Spleen (tissue), 11 donors: ENCODE results near the gene SLC5A9. TPM values are rescaled to one million over a fixed set of nuclear protein-coding genes. Genes with fewer than 3 reads are reported as not detected.

Experiments used
- DNase-seq: peaks from one replicate; pipeline ENCODE4 v3.0.0-alpha.2; 2020
- H3K27ac ChIP-seq, 8 donors: fragments of 200-600 bp; sonication (generic) in 7 of 8; 1 replicate in 4 of 8; 2 replicates in 4 of 8; pipeline versions ENCODE4 v1.5.0 to v1.8.0; 2016 to 2021; ENCODE audit warnings: inconsistent platforms in 4 of 8, mild to moderate bottlenecking in 4 of 8, moderate library complexity in 1 of 8
- H3K27me3 ChIP-seq, 7 donors: fragments of 200-600 bp; sonication (generic) in 6 of 7; replicated peaks in 1 of 7; 1 replicate in 4 of 7; 2 replicates in 3 of 7; pipeline versions ENCODE4 v1.5.0 to v1.8.0; 2016 to 2021; ENCODE audit warnings: inconsistent platforms in 3 of 7, mild to moderate bottlenecking in 1 of 7
- H3K36me3 ChIP-seq, 6 donors: fragments of 200-600 bp; sonication (generic) in 5 of 6; 1 replicate in 4 of 6; 2 replicates in 2 of 6; pipeline versions ENCODE4 v1.5.0 to v1.8.0; 2016 to 2021; ENCODE audit warnings: inconsistent platforms in 2 of 6
- H3K4me1 ChIP-seq, 6 donors: fragments of 200-600 bp; sonication (generic) in 5 of 6; 1 replicate in 3 of 6; 2 replicates in 3 of 6; pipeline versions ENCODE4 v1.5.0 to v1.8.0; 2016 to 2021; ENCODE audit warnings: inconsistent platforms in 3 of 6
- H3K4me3 ChIP-seq, 8 donors: fragments of 200-600 bp; sonication (generic) in 7 of 8; 1 replicate in 4 of 8; 2 replicates in 4 of 8; pipeline versions ENCODE4 v1.5.0 to v1.8.0; 2016 to 2021; ENCODE audit warnings: inconsistent platforms in 4 of 8, mild to moderate bottlenecking in 4 of 8, moderate library complexity in 2 of 8
- H3K9me3 ChIP-seq, 8 donors: fragments of 200-600 bp; sonication (generic) in 7 of 8; 1 replicate in 4 of 8; 2 replicates in 4 of 8; pipeline versions ENCODE4 v1.5.0 to v1.8.0; 2016 to 2021; ENCODE audit warnings: inconsistent platforms in 4 of 8
- CTCF ChIP-seq, 11 experiments: fragments of 200-600 bp in 7 of 11; fragments of 450-650 bp in 4 of 11; sonication (generic) in 4 of 11; IDR thresholded peaks in 8 of 11; conservative IDR thresholded peaks in 3 of 11; 1 replicate in 7 of 11; 2 replicates in 4 of 11; pipeline versions ENCODE4 v1.4.0 to v1.8.0; 2016 to 2021; ENCODE audit warnings: antibody characterized with exemption in 11 of 11, inconsistent platforms in 4 of 11, mild to moderate bottlenecking in 1 of 11
- POLR2A ChIP-seq, 3 donors: fragments of 450-650 bp; IDR thresholded peaks; one replicate each; pipeline ENCODE4 v1.5.1; 2017; ENCODE audit warnings: antibody characterized with exemption in 3 of 3, mild to moderate bottlenecking in 1 of 3
- POLR2AphosphoS5 ChIP-seq, 3 donors: sonication (generic); formaldehyde crosslinking; IDR thresholded peaks; one replicate each; pipeline ENCODE4 v1.5.1; 2017; ENCODE audit warnings: antibody characterized with exemption in 3 of 3
- WGBS, 5 donors: extraction: QIAGEN DNeasy Blood & Tissue Kit in 3 of 5; methylation state at CpG; one replicate each; pipeline versions ENCODE4 v1.1.5 to v1.1.7; 2013 to 2018; 5-methylcytosine and 5-hydroxymethylcytosine counted together
- intact Hi-C: fragments of 100-400 bp; cut with DNase I; formaldehyde crosslinking; loops from one replicate; pipeline ENCODE4 v1.15.0; 2023; ENCODE audit warnings: low total_unique reads
- polyA plus RNA-seq, 3 donors: library from polyadenylated mRNA; stranded (reverse); fragments of 200-250 nt; gene quantifications; one replicate each; pipeline ENCODE4 v1.2.1, GENCODE V29; 2013
- total RNA-seq, 7 donors: library from RNA; depleted of rRNA in 3 of 7; stranded (reverse); fragments of >200 nt in 3 of 7; fragmentation: NEBNext Ultra II Directional in 4 of 7; extraction: Animal tissue kit (Norgen Biotek cat#: 25700) in 4 of 7; gene quantifications; one replicate each; pipeline versions ENCODE4 v1.1.0 to v1.2.1, GENCODE V29; 2016 to 2021
- donor health status: healthy with polysubstance abuse.
- donor health status: DM: no; HTN: no; CAD: no; lungs with moderate emphysema.
- donor health status: DM: no; HTN: no; CAD: no.
- donor health status: Bipolar disorder and iron deficiency.
- donor health status: healthy.
- donor health status: DM: no; HTN: no; CAD: no.
- donor health status: DM: yes; HTN: yes; CAD: no.

The SLC5A9 gene
- total and polyA plus RNA-seq, 10 donors = 0.51 to 2.1 (median 0.90) TPM

- DNase-seq = no peak
- Histone ChIP-seq H3K27me3 (peaks cover 0 to 8% (median 0%) of the 10 kb centered on the region in 7 donors), H3K36me3 (no peaks in the 10 kb centered on the region), H3K4me1 (no peaks in the 10 kb centered on the region), H3K27ac (no peak overlapping the region), H3K9me3 (no peaks in the 10 kb centered on the region), H3K4me3 (no peak overlapping the region)
- 76 to 89% (median 85%) methylated on average over 2 of the region's 2 CpGs for WGBS, 5 donors
- intact Hi-C loops = no loop called here
- TF ChIP-seq POLR2AphosphoS5 (IDR thresholded peaks at IDR 0.05) = no peak
- TF ChIP-seq POLR2A (IDR thresholded peaks at IDR 0.05) = no peak
- no peak for TF ChIP-seq CTCF (IDR thresholded peaks at IDR 0.05 in 8 of 11, conservative IDR thresholded peaks at IDR 0.05 in 3 of 11)
These were observed 27.7 kb upstream of the SLC5A9 start for GRCh38 chr1:48194801-48195200.

- no peak overlapping the region for H3K27ac ChIP-seq
These were observed 26.3 kb upstream of the SLC5A9 start for GRCh38 chr1:48196237-48196636.

GRCh38 chr1:48198970-48199369 lies 23.5 kb upstream of the SLC5A9 start:
- 54 to 75% (median 68%) methylated on average over 3 of the region's 3 CpGs for WGBS, 5 donors
- no peaks in the 10 kb centered on the region for H3K9me3 ChIP-seq
- no peaks in the 10 kb centered on the region for H3K4me1 ChIP-seq
- H3K27ac ChIP-seq = no peak overlapping the region
- H3K36me3 ChIP-seq = no peaks in the 10 kb centered on the region
- H3K27me3 ChIP-seq = no peaks in the 10 kb centered on the region
- no peak for DNase-seq
- intact Hi-C loops = no loop called here
- TF ChIP-seq POLR2AphosphoS5 (IDR thresholded peaks at IDR 0.05) (no peak), POLR2A (IDR thresholded peaks at IDR 0.05) (no peak), CTCF (IDR thresholded peaks at IDR 0.05 in 8 of 11, conservative IDR thresholded peaks at IDR 0.05 in 3 of 11) (no peak)
- H3K4me3 ChIP-seq = no peak overlapping the region

More at GRCh38 chr1:48196237-48196636, 26.3 kb upstream of the SLC5A9 start:
- DNase-seq = no peak
- TF ChIP-seq POLR2A (IDR thresholded peaks at IDR 0.05) (no peak), POLR2AphosphoS5 (IDR thresholded peaks at IDR 0.05) (no peak), CTCF (IDR thresholded peaks at IDR 0.05 in 8 of 11, conservative IDR thresholded peaks at IDR 0.05 in 3 of 11) (no peak)
- no peak overlapping the region for H3K4me3 ChIP-seq
- no peaks in the 10 kb centered on the region for H3K27me3 ChIP-seq
- 20 to 43% (median 31%) methylated on average over 5 to 7 of the region's 7 CpGs for WGBS, 5 donors
- no peaks in the 10 kb centered on the region for H3K4me1 ChIP-seq
- H3K9me3 ChIP-seq = no peaks in the 10 kb centered on the region
- intact Hi-C loops = no loop called here
- no peaks in the 10 kb centered on the region for H3K36me3 ChIP-seq

GRCh38 chr1:48200166-48200900 lies 22.2 kb upstream of the SLC5A9 start:
- Histone ChIP-seq H3K9me3 (no peaks in the 10 kb centered on the region), H3K36me3 (no peaks in the 10 kb centered on the region), H3K4me1 (no peaks in the 10 kb centered on the region), H3K27ac (no peak overlapping the region), H3K27me3 (no peaks in the 10 kb centered on the region), H3K4me3 (no peak overlapping the region)
- TF ChIP-seq CTCF (IDR thresholded peaks at IDR 0.05 in 8 of 11, conservative IDR thresholded peaks at IDR 0.05 in 3 of 11) (no peak), POLR2A (IDR thresholded peaks at IDR 0.05) (no peak), POLR2AphosphoS5 (IDR thresholded peaks at IDR 0.05) (no peak)
- DNase-seq = no peak
- intact Hi-C loops = loop anchor here (5.0 kb wide), 1 partner anchor 88 kb away; no protein-coding TSS in a partner anchor
- 62 to 85% (median 73%) methylated on average over 3 of the region's 3 CpGs for WGBS, 5 donors
